Femur (tissue), 1 donor: ENCODE measurements around the gene NDUFV3.
"Not testable (repeated sequence)": the region's sequence is repeated elsewhere in the genome, so short reads cannot be mapped to it uniquely, and the experiment has no call there.

ENCODE experiments used
- DNase-seq: peaks from one replicate; pipeline ENCODE4 v3.0.0-alpha.2; 2017

The NDUFV3 gene

DNA sequence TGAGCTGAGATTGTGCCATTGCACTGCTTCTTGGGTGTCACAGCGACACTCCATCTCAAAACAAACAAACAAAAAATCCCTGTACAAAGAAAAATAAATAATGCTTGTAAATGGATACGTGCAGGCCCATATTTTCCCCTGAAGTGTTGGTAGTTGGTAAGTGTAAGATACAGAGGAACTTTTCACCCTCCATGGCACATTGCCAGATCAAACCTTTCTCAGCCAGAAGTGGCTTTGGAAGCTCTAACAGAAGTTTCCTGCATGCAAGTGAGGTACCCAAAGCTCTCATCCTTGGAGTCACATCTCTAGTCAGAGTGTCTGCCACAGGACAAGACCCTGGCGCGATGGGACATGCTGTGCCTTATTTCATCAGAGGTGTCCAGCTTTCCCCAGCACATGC is 7.3 kb downstream of the NDUFV3 start:
- DNase-seq, result no peak

GRCh38 chr21:42903817-42904216 is 10.7 kb downstream of the NDUFV3 start:
- DNase-seq, result no peak

- DNase-seq, result no peak
These were observed 12.1 kb downstream of the NDUFV3 start for GRCh38 chr21:42905195-42905594.

DNA sequence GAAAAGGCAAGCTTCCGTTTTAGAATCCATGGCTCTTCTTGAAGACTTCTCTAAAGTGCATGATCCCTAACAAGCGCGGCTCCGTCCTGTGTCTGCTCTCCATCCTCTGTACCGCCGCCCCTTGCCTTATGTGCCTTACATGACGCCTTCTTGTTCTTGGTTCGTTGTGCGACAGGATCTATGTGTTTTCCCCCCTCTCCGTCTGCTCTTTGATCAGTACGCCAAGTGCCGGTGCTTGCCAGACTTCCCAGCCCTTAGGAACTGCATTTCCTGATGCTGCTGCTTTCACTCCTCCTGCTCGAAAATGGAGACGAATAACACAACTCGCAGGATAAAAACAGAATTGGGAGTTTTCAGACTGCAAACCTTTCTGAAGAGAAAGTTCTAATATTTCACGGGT is 13.1 kb downstream of the NDUFV3 start:
- no peak for DNase-seq

DNA sequence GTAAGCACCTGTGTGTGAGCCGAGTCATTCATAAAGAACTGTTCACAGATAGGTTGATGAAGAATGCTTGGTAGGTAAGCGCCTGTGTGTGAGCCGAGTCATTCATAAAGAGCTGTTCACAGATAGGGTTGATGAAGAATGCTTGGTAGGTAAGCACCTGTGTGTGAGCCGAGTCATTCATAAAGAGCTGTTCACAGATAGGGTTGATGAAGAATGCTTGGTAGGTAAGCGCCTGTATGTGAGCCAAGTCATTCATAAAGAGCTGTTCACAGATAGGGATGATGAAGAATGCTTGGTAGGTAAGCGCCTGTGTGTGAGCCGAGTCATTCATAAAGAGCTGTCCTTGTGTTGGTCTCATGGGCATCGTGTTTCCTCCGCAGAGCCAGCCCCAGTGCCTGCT is 15.4 kb downstream of the NDUFV3 start:
- not testable (repeated sequence) for DNase-seq

DNA sequence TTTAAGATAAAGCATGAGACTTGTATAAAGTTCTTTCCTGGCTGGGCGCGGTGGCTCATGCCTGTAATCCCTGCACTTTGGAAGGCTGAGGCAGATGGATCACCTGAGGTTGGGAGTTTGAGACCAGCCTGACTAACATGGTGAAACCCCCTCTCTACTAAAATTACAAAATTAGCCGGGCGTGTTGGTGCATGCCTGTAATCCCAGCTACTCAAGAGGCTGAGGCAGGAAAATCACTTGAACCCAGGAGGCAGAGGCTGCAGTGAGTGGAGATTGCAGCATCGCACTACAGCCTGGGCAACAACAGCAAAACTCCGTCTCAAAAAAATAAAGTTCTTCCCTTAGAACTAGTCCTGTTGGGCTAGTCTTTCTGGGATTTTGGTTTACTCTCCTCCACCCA is 18.8 kb downstream of the NDUFV3 start:
- not testable (repeated sequence) for DNase-seq

DNA sequence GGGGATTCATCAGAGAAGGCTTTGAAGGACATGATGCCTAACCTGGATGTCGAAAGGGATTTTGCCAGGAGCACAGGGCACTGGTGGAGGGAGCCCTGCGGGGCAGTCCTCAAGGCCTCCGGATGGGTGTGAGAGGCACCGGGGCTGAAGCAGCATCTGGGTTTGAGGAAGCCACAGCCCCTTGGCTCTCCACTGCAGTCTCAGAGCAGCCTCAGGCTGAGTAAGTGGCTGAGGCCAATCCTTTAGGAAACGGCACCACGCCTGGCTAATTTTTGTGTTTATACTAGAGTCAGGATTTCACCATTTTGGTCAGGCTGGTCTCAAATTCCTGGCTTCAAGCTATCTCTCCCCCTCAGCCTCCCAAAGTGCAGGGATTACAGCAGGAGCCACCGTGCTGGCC is 20.4 kb downstream of the NDUFV3 start:
- DNase-seq, result no peak

GRCh38 chr21:42918291-42918690 is 25.2 kb downstream of the NDUFV3 start:
- DNase-seq, result no peak

DNA sequence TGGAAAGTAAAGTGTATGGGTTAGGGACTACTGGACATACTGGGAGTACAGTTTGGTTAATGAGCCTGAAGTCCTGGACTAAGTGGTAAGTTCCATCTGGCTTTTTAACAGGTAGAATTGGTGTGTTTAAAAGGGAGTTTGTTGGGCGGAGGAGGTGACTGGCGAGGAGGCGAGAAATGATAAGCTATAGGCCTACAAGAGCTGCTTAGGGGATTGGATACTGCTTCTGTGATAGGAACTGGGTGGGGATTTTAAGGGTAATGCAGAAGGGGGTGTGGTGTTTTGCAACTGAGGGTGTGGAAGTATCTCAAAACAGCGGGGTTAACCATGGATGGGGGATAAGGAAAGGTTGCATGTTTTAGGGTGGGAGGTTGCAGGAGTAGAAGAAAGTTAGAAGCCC is 28.8 kb downstream of the NDUFV3 start:
- no peak for DNase-seq

GRCh38 chr21:42922918-42923317 is 29.8 kb downstream of the NDUFV3 start:
- DNase-seq, result no peak

- peak; percentile 91 for DNase-seq
These were observed 30.7 kb downstream of the NDUFV3 start for GRCh38 chr21:42923553-42924432.

DNA sequence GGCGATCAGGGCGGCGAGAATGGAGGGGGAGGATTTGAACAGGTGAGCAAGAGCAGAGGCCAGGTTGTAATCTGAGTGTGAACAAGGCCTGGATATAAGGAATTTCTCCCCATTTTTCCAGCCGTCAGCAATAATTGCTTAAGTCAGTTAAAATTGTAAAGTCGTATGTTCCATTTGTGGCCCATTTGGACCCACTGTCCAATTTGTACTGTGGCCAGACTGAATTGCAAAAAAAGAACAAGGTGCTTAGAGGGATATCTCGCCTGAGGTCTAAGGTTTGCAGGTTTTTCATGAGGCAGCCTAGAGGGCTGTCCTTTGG is 31.3 kb downstream of the NDUFV3 start:
- DNase-seq, result no peak

DNA sequence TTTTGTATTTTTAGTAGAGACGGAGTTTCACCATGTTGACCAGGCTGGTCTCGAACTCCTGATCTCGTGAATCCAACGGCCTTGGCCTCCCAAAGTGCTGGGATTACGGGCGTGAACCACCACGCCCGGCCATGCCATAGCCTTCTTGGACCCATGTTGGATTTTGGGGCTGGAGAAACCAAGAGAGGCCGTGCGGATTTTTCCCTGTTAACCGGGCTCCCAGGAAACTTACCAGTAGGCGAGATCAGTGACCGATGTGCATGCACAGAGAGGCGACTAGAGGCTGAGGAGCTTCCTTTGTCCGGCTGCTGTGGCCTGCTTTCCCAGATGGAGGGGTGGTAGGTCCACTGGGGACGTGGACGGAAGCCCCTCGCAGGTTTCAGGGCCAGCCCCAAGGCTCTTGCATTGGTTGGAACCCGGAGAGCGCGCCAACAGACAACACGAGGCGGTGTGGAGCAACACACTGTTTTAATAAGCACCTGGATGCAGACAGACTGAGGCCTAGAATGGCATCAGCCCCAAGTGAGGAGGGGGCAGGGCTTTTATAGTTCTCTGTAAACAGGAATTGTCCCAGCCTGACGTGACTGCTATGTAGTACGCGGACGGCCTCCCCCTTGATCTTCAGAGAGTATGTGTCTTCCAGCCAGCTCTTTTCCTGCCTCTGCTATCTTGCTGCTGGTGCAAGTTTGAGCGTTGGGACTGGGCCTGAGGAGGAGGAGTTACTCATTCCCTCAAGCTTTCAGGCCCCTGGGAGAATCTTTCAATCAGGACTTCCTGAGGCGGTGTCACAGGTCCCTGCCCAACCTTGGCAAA is 32.2 kb downstream of the NDUFV3 start, which contains the start of gene ERVH48-1:
Gene ERVH48-1, minus strand, starts transcription at position 517 of the 813 bp plus-strand sequence. CDS start 6,624 bp downstream, outside the sequence.
- DNase-seq, result no peak

DNA sequence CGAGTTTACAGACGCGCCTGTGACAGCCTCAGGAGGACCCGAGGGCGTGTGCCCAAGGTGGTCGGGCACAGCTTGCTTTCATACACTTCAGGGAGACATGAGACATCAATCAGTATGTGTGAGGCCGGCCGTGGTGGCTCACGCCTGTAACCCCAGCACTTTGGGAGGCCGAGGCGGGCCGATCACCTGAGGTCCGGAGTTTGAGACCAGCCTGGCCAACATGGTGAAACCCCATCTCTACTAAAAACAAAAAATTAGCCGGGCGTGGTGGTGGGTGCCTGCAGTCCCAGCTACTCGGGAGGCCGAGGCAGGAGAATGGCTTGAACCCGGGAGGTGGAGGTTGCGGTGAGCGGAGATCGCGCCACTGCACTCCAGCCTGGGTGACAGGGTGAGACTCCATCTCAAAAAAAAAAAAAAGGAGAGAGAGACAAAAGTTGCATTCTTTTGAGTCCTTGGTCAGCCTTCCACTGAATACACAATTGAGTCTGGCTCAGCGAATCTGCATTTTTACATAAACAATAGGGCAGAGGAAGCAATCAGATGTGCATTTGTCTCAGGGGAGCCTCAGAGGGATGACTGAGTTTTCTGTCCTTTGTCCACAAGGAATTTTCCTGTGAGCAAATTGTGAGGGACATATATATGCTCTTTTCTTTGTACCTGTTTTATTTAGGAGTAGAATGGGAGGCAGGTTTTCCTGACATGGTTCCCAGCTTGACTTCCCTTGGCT is 34.5 kb downstream of the NDUFV3 start:
- not testable (repeated sequence) for DNase-seq

DNA sequence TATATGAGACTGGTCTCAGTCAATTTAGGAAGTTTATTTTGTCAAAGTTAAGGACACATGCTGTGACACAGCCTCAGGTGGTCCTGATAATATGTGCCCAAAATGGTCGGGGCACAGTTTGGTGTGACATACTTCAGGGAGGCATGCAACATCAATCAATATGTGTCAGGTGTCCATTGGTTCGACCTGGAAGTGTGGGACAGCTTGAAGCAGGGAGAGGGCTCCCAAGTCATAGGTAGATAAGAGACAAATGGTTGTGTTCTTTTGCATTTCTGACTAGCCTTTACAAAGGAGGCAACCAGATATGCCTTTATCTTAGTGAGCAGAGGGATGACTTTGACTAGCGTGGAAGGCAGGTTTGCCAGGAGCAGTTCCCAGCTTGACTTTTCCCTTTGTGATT is 36.9 kb downstream of the NDUFV3 start:
- DNase-seq, result no peak

DNA sequence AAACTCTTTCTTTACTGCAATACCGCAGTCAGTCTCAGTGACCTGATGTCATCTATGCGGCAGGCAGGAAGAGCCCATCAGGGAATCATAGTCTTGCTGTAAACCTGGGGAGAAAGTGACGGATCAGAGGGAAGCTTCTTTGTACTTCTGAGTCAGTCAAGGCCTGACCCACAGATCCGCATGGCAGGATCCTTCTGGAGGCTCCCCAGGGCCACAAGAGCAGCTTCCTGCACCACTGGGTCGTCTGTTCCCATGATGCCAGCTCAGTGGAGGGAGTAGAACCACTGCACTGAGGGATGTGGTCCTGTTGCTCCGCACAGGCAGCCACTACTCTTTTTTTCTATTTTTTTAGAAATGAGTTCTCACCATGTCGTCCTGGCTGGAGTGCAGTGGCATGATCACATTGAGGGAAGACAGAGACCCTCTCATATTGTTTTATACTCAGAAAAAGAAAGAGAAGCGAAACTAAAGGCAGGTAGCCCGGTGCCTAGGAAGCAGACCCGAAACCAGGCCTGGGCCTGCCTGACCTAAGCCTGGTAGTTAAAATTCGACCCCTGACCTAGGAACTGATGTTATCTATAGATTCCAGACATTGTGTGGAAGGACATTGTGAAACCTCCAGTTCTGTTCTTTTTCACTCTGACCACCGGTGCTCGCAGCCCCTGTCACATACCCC is 38.6 kb downstream of the NDUFV3 start:
- DNase-seq, result no peak

DNA sequence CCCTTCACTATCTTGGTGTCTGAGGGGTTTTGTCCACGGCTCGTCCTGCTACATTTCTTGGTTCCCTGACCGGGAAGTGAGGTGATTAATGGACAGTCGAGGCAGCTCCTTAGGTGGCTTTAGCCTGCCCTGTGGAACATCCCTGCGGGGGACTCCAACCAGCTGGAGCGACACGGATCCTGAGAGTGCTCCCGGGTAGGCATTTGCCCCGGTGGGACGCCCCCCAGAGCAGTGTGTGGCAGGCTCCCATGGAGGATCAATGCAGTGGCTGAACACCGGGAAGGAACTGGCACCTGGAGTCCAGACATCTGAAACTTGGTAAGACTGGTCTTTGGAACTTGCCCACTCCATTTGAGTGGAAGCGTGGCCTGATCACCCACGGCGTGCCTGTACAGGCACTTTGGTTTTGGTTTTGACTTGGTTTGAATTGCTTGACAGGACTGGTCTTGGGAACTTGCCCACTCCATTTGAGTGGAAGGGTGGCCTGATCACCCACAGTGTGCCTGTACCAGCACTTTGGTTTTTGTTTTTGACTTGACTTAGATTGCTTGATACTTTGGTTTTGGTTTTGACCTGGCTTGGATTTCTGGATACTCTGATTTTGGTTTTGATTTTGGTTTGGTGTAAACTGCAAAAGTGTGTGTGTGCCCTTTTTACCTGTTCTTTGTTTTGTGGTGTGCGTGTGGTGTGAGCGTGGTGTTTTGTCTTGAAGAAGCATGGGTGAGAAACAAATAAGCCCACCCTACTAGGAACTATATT is 39.4 kb downstream of the NDUFV3 start:
- DNase-seq, result not testable (repeated sequence)

- not testable (repeated sequence) for DNase-seq
These were observed 40.2 kb downstream of the NDUFV3 start for GRCh38 chr21:42933137-42933970.

DNA sequence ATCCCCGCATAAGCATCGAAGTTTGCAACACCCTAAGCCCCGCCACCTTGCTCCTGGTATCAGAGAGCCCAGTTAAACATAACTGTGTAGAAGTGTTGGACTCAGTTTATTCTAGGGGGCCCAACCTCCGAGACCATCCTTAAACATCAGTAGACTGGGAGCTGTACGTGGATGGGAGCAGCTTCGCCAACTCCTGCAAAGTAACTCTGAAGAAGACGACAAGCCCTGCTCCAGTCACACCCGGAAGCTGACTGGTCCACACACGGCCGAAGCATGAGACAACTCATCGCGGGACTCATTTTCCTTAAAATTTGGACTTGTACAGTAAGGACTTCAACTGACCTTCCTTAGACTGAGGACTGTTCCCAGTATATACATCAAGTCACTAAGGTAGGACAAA is 40.9 kb downstream of the NDUFV3 start:
- DNase-seq, result not testable (repeated sequence)

- DNase-seq, result not testable (repeated sequence)
These were observed 43.3 kb downstream of the NDUFV3 start for GRCh38 chr21:42936360-42936759.
